HG02938 (cell line): ENCODE data around the gene HSD17B7.

Source experiments
- ATAC-seq: cut with Tn5 transposase; IDR thresholded peaks from one replicate; pipeline ENCODE4 v1.9.1; 2021; ENCODE audit warnings: mild to moderate bottlenecking, moderate library complexity; ENCODE audit not compliant: unreplicated experiment

The HSD17B7 gene

GRCh38 chr1:162855461-162856150, 65.1 kb downstream of the HSD17B7 start:
- no peak for ATAC-seq

- no peak for ATAC-seq
Measured at GRCh38 chr1:162856260-162856659, 65.8 kb downstream of the HSD17B7 start.

- no peak for ATAC-seq
Measured at GRCh38 chr1:162857850-162858249, 67.3 kb downstream of the HSD17B7 start.

GRCh38 chr1:162859191-162859590, 68.7 kb downstream of the HSD17B7 start:
- no peak for ATAC-seq

- no peak for ATAC-seq
Measured at GRCh38 chr1:162861101-162861500, 70.6 kb downstream of the HSD17B7 start, which contains the start of gene CCDC190. Gene CCDC190 (minus strand): TSS chr1:162861175. CDS start chr1:162859646, 1,529 bp downstream.

- ATAC-seq, result no peak
Measured at GRCh38 chr1:162861625-162862024, 71.1 kb downstream of the HSD17B7 start.
